Measurements from ENCODE around the gene TAC4.

The TAC4 gene

DNA sequence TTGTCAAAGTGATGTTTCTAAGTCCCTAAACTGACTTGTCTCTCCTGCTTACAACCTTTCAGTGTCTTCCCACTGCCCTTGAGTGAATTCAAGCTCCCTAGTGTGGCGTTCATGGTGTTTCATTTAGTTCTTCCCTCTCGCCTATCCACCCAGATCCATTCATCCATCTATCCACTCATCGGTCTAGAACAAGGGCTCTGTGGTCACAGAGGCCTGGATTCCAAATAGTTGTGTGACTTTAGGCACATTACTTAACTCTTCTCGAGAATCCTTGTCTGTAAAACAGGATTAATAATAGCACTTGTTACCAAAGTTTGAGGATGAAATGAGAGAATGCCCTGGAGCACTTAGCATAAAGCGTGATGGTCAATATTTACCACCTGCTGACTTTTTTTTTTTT, 870 bp upstream of the TAC4 start:
- Histone ChIP-seq H3K4me1 (peaks cover 4% of the 10 kb centered on the region), H3K9ac (no peak overlapping the region), H3K9me3 (ENCODE audit: control insufficient read depth, low read length) (no peaks in the 10 kb centered on the region), H3K4me3 (ENCODE audit: low read depth, low read length) (no peak overlapping the region), H3K27me3 (ENCODE audit: control insufficient read depth, insufficient read depth, low read length) (no peaks in the 10 kb centered on the region), H3K4me2 (ENCODE audit: low read length) (no peak overlapping the region), H3K79me2 (no peaks in the 10 kb centered on the region), H3K36me3 (ENCODE audit: control insufficient read depth, insufficient read depth, low read length) (no peaks in the 10 kb centered on the region), H3K27ac (no peak overlapping the region), H2AFZ (no peak overlapping the region)
- TF ChIP-seq CTCF (IDR thresholded peaks at IDR 0.05), result no peak

DNA sequence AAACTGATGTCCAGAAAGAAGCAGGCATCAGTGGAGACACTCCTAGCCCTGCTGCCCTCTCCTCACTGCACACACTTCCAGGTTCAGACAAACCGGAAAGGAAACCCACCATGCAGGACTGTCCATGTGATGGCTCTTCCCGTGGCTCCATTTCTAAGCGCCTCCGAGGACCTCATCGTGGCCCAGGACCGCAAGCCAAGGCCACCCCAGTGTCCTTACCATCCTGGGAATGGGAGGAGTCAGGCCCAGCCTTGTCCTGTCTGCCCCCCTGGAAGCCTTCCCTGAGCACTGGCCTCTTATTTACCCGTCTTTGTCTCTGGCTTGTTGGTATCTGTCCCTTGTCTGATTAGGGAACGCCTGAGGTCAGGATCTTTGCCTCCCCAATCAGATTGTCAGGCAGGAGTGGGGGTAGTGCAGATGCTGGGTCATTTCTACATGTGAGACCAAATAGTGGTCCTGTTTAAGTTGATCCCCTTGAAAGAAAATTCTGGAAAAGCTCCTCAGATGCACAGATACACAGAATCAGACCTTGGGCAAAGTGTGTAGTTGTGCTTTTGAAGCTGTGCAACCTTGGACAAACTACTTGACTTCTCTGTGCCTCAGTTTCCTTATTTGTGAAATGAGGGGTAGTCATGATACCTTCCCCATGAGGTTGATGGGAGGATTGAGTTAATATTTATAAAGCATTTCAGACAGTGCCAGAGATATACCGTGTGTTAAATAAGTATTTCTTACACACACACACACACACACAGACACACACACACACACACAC, 744 bp downstream of the TAC4 start:
- no peak overlapping the region for H3K4me2 ChIP-seq (ENCODE audit: low read length)
- TF ChIP-seq CTCF (IDR thresholded peaks at IDR 0.05), result no peak
- H3K9ac ChIP-seq, result no peak overlapping the region
- H3K4me1 ChIP-seq, result peaks cover 4% of the 10 kb centered on the region
- H3K4me3 ChIP-seq (ENCODE audit: low read depth, low read length), result no peak overlapping the region
- no peaks in the 10 kb centered on the region for H3K9me3 ChIP-seq (ENCODE audit: control insufficient read depth, low read length)
- H3K27me3 ChIP-seq (ENCODE audit: control insufficient read depth, insufficient read depth, low read length), result no peaks in the 10 kb centered on the region
- H3K27ac ChIP-seq, result no peak overlapping the region
- no peaks in the 10 kb centered on the region for H3K36me3 ChIP-seq (ENCODE audit: control insufficient read depth, insufficient read depth, low read length)
- no peaks in the 10 kb centered on the region for H3K79me2 ChIP-seq
- no peak overlapping the region for H2AFZ ChIP-seq

GRCh38 chr17:49845321-49845720, 2.5 kb downstream of the TAC4 start:
- Histone ChIP-seq H3K36me3 (ENCODE audit: control insufficient read depth, insufficient read depth, low read length) (no peaks in the 10 kb centered on the region), H3K4me1 (no peaks in the 10 kb centered on the region), H3K4me3 (ENCODE audit: low read depth, low read length) (no peak overlapping the region), H3K9me3 (ENCODE audit: control insufficient read depth, low read length) (no peaks in the 10 kb centered on the region), H3K9ac (no peak overlapping the region), H3K4me2 (ENCODE audit: low read length) (no peak overlapping the region), H2AFZ (no peak overlapping the region), H3K27ac (no peak overlapping the region), H3K79me2 (no peaks in the 10 kb centered on the region), H3K27me3 (ENCODE audit: control insufficient read depth, insufficient read depth, low read length) (no peaks in the 10 kb centered on the region)
- no peak for TF ChIP-seq CTCF (IDR thresholded peaks at IDR 0.05)

GRCh38 chr17:49843774-49844350, 4.0 kb downstream of the TAC4 start:
- Histone ChIP-seq H3K9me3 (ENCODE audit: control insufficient read depth, low read length) (no peaks in the 10 kb centered on the region), H3K4me2 (ENCODE audit: low read length) (no peak overlapping the region), H3K27me3 (ENCODE audit: control insufficient read depth, insufficient read depth, low read length) (no peaks in the 10 kb centered on the region), H3K4me3 (ENCODE audit: low read depth, low read length) (no peak overlapping the region), H3K27ac (no peak overlapping the region), H3K9ac (no peak overlapping the region), H3K4me1 (no peaks in the 10 kb centered on the region), H3K36me3 (ENCODE audit: control insufficient read depth, insufficient read depth, low read length) (no peaks in the 10 kb centered on the region), H2AFZ (no peak overlapping the region), H3K79me2 (peaks cover 3% of the 10 kb centered on the region)
- peak; percentile 32 for TF ChIP-seq CTCF (IDR thresholded peaks at IDR 0.05)

- H2AFZ ChIP-seq, result no peak overlapping the region
Observed at GRCh38 chr17:49842846-49843245, 5.0 kb downstream of the TAC4 start.

More at GRCh38 chr17:49842846-49843245, 5.0 kb downstream of the TAC4 start:
- Histone ChIP-seq H3K4me3 (ENCODE audit: low read depth, low read length) (no peak overlapping the region), H3K36me3 (ENCODE audit: control insufficient read depth, insufficient read depth, low read length) (no peaks in the 10 kb centered on the region), H3K27ac (no peak overlapping the region), H3K9me3 (ENCODE audit: control insufficient read depth, low read length) (no peaks in the 10 kb centered on the region), H3K4me2 (ENCODE audit: low read length) (no peak overlapping the region), H3K27me3 (ENCODE audit: control insufficient read depth, insufficient read depth, low read length) (no peaks in the 10 kb centered on the region), H3K4me1 (no peaks in the 10 kb centered on the region), H3K9ac (no peak overlapping the region), H3K79me2 (peaks cover 3% of the 10 kb centered on the region)
- no peak for TF ChIP-seq CTCF (IDR thresholded peaks at IDR 0.05)
